ENCODE data around the gene THBD.

THBD gene

DNA sequence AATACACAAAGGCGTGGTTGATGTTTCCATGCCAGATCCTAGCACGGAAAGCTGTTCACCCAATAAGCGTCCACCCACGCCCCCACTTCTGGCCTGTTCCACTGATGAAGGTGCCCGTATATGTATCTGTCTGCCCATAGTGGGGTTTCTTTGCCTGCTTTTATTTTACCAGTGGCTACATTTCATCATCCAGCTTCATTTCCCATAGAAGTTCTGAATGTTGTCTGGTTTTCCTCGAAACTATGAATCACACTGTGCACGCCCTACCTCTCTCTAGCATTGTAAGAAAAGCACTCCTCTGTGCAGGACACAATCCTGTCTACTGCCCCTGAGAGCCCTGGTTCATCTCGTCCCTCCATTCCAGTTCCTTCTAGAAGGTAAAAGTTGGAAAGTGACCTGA, 45.5 kb upstream of the THBD start:
- no peak overlapping the region for H3K27ac ChIP-seq
- no peaks in the 10 kb centered on the region for H3K36me3 ChIP-seq
- H3K4me1 ChIP-seq (ENCODE audit: control insufficient read depth in 1 of 2, insufficient read depth in 1 of 2, low read depth in 1 of 2, low read length in 1 of 2), result peaks cover 0 to 5% of the 10 kb centered on the region in 2 experiments
- TF ChIP-seq, protein P1, sequence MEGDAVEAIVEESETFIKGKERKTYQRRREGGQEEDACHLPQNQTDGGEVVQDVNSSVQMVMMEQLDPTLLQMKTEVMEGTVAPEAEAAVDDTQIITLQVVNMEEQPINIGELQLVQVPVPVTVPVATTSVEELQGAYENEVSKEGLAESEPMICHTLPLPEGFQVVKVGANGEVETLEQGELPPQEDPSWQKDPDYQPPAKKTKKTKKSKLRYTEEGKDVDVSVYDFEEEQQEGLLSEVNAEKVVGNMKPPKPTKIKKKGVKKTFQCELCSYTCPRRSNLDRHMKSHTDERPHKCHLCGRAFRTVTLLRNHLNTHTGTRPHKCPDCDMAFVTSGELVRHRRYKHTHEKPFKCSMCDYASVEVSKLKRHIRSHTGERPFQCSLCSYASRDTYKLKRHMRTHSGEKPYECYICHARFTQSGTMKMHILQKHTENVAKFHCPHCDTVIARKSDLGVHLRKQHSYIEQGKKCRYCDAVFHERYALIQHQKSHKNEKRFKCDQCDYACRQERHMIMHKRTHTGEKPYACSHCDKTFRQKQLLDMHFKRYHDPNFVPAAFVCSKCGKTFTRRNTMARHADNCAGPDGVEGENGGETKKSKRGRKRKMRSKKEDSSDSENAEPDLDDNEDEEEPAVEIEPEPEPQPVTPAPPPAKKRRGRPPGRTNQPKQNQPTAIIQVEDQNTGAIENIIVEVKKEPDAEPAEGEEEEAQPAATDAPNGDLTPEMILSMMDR (IDR thresholded peaks at IDR 0.05), result no peak
- no peak overlapping the region for H3K4me3 ChIP-seq (ENCODE audit: low read depth in 1 of 2, low read length in 1 of 2)
- H3K27me3 ChIP-seq, result peaks cover 27% of the 10 kb centered on the region
- H3K9me3 ChIP-seq, result no peaks in the 10 kb centered on the region

DNA sequence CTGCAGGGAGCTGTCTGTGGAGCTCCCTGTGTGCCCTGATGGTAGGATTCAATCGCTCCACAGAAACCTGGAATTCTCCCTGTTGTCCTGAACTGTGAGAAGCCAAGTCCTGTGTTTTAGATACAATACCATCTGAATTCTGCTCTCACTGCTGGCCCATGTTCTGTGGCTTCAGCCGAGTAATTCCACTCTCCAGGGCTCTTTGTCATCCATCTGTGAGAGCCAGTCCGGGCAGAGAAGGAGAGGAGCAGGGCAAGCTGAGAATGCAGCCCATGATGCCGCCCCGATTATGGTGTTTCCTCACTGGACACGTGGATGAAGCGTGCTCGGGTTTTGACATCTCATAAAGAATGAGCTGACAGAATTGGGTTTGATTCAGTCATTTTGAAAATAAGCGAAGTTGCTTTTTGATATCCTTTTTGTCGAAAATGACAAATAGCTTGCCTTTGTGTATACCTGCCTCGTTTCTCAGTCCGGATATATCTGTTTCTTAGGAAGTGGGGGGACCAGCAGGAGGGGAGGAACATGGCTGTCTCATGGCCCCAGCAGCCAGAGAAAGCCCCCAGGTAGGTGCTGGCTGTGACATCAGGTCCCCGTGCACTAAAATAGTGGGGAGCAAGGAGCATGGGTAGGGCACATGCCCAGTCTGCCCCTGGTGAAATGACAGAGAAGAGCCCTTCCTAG, 44.9 kb upstream of the THBD start:
- H3K9me3 ChIP-seq, result no peaks in the 10 kb centered on the region
- TF ChIP-seq, protein P1 (IDR thresholded peaks at IDR 0.05), result no peak
- peaks cover 0 to 5% of the 10 kb centered on the region in 2 experiments for H3K4me1 ChIP-seq (ENCODE audit: control insufficient read depth in 1 of 2, insufficient read depth in 1 of 2, low read depth in 1 of 2, low read length in 1 of 2)
- no peaks in the 10 kb centered on the region for H3K36me3 ChIP-seq
- H3K27ac ChIP-seq, result no peak overlapping the region
- peaks cover 27% of the 10 kb centered on the region for H3K27me3 ChIP-seq
- H3K4me3 ChIP-seq (ENCODE audit: low read depth in 1 of 2, low read length in 1 of 2), result no peak overlapping the region

DNA sequence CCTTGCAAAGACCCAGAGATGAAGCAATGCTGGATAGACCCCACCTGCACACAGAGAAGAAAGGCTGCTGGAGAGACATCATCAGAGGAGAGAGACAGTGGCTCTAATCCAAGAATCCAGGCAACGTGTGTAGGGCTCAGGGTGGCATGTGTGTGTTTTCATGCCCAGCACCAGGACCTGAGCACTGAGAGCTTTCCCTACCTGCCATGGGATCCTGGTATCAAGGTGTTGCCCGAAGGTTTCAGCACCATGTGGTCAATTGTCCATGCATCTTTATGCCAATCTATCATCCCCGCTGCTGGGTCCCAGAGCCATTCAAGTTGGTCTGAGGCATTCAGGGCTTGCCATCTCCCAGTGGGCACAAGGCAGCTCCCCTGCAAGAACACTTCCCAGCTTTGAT, 44.1 kb upstream of the THBD start:
- Histone ChIP-seq H3K36me3 (no peaks in the 10 kb centered on the region), H3K9me3 (no peaks in the 10 kb centered on the region), H3K4me3 (ENCODE audit: low read depth in 1 of 2, low read length in 1 of 2) (no peak overlapping the region), H3K4me1 (ENCODE audit: control insufficient read depth in 1 of 2, insufficient read depth in 1 of 2, low read depth in 1 of 2, low read length in 1 of 2) (peaks cover 2 to 5% of the 10 kb centered on the region in 2 experiments), H3K27me3 (peaks cover 27% of the 10 kb centered on the region), H3K27ac (no peak overlapping the region)
- TF ChIP-seq, protein P1 (IDR thresholded peaks at IDR 0.05), result no peak

DNA sequence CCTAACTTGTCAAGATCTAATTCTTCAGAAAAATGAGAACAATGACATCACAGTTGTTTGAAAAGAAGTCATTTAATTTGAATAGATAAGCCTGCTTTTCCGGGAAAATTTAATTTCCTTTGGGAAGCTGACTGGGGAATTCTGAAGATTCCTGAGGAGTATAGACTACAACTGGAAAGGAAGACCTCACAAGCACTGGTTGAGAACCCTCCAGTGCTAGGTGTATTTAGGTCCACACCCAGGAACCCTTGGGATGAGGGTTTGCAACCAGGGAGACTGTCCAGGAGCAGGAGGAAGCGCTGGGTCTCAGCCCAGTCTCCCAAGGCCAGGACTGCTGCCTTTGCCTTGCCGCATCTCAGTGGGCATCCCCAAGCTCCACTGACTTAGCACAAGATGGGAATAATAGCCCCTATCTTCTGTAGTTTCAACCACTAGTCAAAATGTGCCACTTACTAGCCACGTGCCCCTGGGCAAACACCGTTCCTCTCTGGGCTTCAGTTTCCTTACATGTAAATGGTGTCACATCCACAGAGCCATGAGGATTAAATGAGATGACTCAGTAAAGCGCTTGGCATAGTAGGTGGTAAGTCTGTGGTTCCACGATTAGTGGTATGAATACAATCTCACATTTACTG, 43.5 kb upstream of the THBD start:
- Histone ChIP-seq H3K27me3 (peaks cover 27% of the 10 kb centered on the region), H3K27ac (no peak overlapping the region), H3K9me3 (no peaks in the 10 kb centered on the region)

DNA sequence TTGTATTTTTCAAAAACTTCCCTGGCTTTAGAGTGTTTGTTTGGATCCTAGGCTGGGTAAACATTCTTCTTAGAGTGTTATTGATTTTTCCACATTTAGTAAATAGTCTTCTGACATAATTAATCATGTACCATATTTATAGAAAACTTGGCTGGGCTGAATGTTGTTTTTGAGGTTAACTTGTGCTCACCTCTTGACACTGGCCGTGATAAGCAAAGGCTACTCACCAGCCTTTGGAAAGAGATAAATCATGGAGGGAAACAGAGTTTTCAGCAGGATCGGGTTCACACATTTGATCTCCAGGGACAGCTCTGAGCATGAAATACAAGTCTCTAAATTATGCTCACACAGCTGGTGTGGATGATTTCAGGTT, 42.9 kb upstream of the THBD start:
- no peaks in the 10 kb centered on the region for H3K9me3 ChIP-seq
- H3K27ac ChIP-seq, result no peak overlapping the region
- TF ChIP-seq, protein P1 (IDR thresholded peaks at IDR 0.05), result no peak

More for the DNA sequence above, 43.5 kb upstream of the THBD start:
- H3K4me3 ChIP-seq (ENCODE audit: low read depth in 1 of 2, low read length in 1 of 2), result no peak overlapping the region
- no peaks in the 10 kb centered on the region for H3K36me3 ChIP-seq
- TF ChIP-seq, protein P1 (IDR thresholded peaks at IDR 0.05), result no peak
- H3K4me1 ChIP-seq (ENCODE audit: control insufficient read depth in 1 of 2, insufficient read depth in 1 of 2, low read depth in 1 of 2, low read length in 1 of 2), result peaks cover 8 to 10% of the 10 kb centered on the region in 2 experiments

More for the DNA sequence above, 42.9 kb upstream of the THBD start:
- peaks cover 27% of the 10 kb centered on the region for H3K27me3 ChIP-seq
- H3K4me3 ChIP-seq (ENCODE audit: low read depth in 1 of 2, low read length in 1 of 2), result no peak overlapping the region
- peaks cover 14 to 16% of the 10 kb centered on the region in 2 experiments for H3K4me1 ChIP-seq (ENCODE audit: control insufficient read depth in 1 of 2, insufficient read depth in 1 of 2, low read depth in 1 of 2, low read length in 1 of 2)
- no peaks in the 10 kb centered on the region for H3K36me3 ChIP-seq

Data from neutrophil (primary cell).